Central memory CD4-positive, alpha-beta T cell (primary cell): ENCODE measurements around the gene TNFSF13.

ENCODE experiments used
- DNase-seq: peaks from one replicate; pipeline ENCODE4 v3.0.0; 2022

TNFSF13 gene

DNA sequence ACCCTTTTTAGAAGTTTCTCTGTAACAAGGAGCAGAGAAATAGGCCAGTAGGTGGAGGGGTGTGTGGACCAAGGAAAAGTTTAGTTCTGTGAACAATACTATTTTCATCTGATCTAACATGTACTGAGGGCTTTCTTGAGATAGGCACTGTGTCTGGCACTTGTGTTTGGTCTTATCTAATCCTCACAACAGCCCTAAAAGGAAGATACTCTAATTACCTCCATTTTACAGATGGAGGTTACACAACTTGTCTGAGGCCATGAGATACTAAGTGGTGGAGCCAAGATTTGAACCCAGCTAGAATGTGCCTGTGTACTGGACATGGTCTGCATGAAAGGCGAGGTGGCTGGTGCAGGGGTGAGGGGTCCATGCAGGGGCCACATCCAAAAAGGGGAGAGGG lies 5.2 kb upstream of the TNFSF13 start:
- no peak for DNase-seq

DNA sequence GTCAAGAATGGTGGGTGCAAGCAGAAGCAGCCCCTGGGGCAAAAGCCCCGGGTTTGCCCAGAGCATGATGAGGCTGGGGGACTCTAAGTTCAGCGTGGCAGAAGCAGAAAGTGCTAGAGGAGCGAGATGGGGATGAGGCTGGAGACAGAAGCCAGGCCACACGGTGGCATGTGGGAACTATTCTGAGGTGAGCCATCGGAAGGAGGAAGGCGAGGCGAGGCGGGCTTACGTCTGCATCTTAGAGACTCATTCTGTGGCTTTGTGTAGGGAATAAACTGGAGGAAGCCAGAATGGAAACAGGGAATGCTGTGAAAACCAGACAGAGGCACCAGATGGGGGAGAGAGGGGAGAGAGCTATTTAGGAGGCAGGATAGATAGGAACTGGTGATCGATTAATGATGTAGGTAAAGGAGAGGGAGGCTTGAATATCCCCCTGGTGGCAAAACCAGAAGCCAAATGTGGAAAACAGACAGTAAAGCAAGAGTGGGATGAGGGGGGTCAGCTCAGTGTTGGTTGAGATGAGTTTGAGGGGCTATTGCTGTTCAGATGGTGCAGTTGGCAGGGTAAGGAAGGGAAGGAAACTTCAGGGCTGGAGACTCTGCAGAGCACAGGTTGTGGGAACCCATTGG lies 3.1 kb upstream of the TNFSF13 start:
- no peak for DNase-seq

DNA sequence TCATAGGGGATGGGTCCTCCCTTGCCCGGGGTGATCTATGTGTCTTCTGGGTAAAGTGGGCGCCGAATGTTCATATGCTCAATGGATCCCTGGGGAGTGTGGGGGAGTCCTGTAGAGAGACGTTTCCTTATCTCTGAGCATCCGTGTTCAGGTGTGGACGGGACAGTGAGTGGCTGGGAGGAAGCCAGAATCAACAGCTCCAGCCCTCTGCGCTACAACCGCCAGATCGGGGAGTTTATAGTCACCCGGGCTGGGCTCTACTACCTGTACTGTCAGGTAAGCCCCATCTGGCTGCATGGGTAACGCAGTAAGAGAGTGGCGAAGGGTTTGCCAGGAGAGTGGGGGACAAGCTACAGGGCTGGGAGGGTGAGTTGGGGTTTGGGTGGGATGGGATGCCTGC lies 1.9 kb upstream of the TNFSF13 start:
- DNase-seq, result no peak

DNA sequence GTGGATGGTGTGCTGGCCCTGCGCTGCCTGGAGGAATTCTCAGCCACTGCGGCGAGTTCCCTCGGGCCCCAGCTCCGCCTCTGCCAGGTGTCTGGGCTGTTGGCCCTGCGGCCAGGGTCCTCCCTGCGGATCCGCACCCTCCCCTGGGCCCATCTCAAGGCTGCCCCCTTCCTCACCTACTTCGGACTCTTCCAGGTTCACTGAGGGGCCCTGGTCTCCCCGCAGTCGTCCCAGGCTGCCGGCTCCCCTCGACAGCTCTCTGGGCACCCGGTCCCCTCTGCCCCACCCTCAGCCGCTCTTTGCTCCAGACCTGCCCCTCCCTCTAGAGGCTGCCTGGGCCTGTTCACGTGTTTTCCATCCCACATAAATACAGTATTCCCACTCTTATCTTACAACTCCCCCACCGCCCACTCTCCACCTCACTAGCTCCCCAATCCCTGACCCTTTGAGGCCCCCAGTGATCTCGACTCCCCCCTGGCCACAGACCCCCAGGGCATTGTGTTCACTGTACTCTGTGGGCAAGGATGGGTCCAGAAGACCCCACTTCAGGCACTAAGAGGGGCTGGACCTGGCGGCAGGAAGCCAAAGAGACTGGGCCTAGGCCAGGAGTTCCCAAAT lies 1.3 kb upstream of the TNFSF13 start:
- no peak for DNase-seq

DNA sequence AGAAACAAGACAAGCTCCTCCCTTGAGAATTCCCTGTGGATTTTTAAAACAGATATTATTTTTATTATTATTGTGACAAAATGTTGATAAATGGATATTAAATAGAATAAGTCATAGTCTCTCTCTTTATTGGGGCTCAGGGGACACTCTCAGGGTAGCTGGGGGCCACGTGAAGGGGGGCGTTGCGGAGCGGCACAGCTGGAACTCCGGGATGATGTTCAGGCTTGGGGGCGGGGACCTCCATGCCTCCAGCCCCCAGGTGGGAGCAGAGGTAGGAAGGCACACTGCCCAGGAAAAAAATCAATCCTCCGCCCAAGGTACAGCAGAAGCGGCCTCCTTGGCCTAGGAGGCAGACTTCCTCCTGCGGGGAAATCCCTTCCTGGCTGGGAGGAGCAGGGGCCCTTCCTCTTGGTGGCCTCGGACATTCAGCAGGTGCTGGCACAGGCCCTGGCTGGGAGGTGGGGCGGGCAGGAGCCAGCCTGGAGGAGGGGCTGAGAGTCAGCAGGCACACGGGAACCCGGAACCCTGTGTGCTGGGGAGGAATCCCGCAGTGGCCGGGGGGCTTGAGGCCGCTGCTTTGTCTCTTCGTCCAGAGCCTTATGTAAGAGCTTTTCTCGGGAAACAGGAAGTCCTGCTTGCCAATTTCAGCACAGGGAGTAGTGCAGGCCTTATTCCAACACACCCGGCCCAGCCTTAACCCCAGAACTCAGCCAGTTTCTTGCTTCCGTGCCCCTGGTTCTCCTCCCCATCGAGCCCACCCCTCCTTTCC lies 591 bp upstream of the TNFSF13 start:
- no peak for DNase-seq

DNA sequence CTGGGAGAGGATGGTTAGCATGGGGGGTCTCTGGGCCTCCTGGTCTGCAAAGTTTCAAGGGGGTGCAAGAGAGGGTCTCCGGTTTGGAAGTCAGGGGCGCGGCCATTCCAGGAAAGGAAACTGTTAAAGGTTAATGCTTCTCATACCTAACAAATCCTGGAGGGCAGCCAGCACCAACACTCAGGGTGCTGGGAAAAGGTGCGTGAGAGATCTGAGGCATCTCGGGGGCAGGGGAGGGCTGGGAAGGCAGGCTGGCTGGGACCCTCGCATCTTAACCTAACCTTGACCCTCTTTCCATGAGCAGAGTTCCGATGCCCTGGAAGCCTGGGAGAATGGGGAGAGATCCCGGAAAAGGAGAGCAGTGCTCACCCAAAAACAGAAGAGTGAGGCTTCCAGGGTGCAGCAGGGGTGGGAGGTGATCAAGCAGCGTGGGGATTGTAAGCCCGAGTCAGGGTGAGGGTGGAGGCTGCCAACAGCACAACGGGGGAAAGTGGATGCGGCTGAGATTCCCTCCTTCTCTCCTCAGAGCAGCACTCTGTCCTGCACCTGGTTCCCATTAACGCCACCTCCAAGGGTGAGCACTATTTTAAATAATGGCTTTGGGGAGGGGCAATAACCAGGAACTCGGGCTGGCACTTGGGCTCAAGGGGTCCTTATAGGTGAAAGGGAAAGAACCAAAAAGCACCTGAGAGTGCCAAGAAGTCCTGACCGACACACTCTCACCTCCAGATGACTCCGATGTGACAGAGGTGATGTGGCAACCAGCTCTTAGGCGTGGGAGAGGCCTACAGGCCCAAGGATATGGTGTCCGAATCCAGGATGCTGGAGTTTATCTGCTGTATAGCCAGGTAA lies 996 bp downstream of the TNFSF13 start:
- DNase-seq, result no peak

DNA sequence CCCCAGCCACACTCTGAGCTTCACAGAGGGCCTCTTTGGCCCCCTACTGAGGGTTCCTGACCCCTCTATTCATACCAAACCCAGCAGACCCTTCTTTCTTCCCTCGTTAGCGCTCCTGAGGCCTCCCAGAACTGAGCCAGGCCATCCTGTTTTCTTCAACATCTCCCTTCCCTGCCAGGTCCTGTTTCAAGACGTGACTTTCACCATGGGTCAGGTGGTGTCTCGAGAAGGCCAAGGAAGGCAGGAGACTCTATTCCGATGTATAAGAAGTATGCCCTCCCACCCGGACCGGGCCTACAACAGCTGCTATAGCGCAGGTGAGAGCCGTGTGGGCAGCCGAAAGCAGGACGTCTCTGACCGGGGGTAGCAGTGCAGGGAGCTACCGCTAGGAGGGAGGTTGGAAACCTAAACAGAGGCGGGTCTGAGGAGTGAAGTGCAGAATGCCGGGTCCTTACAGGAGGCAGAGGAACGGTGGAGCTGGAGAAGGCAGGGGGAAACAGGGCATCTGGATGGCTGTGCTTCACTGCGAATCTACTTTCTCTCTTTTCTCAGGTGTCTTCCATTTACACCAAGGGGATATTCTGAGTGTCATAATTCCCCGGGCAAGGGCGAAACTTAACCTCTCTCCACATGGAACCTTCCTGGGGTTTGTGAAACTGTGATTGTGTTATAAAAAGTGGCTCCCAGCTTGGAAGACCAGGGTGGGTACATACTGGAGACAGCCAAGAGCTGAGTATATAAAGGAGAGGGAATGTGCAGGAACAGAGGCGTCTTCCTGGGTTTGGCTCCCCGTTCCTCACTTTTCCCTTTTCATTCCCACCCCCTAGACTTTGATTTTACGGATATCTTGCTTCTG lies 1.9 kb downstream of the TNFSF13 start:
- DNase-seq, result no peak

DNA sequence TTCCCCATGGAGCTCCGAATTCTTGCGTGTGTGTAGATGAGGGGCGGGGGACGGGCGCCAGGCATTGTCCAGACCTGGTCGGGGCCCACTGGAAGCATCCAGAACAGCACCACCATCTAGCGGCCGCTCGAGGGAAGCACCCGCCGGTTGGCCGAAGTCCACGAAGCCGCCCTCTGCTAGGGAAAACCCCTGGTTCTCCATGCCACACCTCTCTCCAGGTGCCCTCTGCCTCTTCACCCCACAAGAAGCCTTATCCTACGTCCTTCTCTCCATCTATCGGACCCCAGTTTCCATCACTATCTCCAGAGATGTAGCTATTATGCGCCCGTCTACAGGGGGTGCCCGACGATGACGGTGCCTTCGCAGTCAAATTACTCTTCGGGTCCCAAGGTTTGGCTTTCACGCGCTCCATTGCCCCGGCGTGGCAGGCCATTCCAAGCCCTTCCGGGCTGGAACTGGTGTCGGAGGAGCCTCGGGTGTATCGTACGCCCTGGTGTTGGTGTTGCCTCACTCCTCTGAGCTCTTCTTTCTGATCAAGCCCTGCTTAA lies 2.6 kb downstream of the TNFSF13 start:
- peak; percentile 81 for DNase-seq

DNA sequence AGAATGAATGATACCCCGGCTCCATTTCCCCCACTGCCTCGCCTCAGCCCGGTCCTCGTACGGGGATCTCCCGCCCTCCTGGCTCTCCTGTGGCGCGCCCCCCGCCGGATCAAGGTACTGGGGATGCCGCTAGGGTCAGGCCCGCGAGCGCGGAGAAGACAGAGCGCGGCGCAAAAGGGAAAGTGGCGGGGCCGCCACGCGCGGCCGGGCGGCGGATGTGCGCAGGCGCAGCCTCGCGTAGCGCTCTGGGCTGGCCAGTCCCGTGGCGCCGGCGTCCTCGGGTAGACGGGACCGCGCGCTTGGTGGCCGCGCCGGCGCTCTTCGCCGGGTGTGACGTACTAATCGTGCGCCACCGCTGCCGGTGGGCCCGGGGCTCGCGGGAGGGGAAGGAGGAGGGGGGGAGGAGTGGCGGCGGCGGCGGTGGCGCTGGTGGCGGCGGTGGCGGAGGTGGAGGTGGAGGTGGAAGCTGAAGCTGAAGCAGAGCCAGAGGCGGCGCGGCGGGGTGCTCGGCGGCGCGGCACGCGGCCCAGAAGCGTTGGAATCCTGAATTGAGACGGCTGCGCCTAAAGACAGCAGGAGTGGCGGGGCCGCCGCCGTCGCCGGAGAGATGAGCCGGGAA lies 3.1 kb downstream of the TNFSF13 start, which contains the start of gene SENP3:
SENP3 (plus strand) TSS at position 331 of the 619 bp plus-strand sequence. CDS start 1,158 bp downstream, outside the sequence.
- peak; percentile 91 for DNase-seq

DNA sequence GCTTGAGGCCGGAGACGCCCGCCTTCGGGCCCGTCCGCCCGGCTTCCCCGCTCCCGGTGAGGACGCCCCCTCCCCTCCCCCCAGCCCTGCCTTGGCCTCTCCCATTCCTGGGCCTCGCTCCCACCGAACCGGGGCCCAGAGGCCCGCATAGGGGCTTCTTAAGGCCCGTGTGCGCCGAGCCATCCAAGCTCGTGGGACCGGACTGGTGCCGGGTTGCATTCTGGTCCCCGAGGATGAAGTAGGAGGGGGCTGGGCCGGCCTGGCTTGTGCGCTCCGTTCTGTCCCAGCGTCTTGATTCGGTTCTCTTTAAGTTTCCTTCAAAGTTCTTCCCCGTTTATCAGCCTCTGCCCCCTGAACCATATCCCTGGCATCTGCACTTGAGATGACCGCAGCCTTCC lies 3.7 kb downstream of the TNFSF13 start:
- DNase-seq, result no peak

DNA sequence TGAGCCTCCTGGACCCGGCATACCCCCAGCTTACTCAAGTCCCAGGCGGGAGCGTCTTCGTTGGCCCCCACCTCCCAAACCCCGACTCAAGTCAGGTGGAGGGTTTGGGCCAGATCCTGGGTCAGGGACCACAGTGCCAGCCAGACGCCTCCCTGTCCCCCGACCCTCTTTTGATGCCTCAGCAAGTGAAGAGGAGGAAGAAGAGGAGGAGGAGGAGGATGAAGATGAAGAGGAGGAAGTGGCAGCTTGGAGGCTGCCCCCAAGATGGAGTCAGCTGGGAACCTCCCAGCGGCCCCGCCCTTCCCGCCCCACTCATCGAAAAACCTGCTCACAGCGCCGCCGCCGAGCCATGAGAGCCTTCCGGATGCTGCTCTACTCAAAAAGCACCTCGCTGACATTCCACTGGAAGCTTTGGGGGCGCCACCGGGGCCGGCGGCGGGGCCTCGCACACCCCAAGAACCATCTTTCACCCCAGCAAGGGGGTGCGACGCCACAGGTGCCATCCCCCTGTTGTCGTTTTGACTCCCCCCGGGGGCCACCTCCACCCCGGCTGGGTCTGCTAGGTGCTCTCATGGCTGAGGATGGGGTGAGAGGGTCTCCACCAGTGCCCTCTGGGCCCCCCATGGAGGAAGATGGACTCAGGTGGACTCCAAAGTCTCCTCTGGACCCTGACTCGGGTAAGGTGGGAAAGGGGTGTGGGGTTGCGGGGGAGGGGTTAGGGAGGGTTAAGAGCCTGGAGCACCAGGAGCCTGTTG lies 4.7 kb downstream of the TNFSF13 start:
- no peak for DNase-seq

DNA sequence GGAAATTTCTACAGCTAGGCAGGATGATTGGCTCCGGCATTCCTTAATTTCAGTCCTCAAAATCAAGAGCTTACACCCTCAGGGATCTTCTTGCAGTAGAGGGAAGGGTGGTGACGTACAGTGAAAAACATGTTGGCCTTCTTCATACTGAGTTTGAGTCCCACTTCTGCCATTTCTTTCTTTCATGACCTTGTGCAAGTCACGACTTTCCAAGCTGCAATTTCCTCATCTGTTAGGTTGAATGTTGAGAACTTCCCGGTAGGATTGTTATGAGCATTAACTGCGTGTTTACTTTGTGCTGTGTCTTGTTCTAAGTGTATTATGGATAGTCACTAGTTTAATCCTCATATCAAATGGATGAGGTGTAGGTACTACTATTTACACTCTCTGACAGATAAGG lies 11.0 kb downstream of the TNFSF13 start:
- DNase-seq, result no peak

DNA sequence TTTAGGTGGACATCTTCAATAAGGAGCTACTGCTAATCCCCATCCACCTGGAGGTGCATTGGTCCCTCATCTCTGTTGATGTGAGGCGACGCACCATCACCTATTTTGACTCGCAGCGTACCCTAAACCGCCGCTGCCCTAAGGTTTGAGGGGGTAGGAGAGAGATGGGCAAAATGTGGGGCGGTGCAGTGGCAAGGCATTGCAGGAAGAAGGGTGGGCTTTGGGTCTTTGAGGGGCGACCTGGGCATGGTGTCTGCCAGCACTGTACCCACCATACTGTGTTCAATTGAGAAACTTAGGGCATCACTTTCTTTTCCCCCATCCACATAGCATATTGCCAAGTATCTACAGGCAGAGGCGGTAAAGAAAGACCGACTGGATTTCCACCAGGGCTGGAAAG lies 11.8 kb downstream of the TNFSF13 start:
- DNase-seq, result no peak

DNA sequence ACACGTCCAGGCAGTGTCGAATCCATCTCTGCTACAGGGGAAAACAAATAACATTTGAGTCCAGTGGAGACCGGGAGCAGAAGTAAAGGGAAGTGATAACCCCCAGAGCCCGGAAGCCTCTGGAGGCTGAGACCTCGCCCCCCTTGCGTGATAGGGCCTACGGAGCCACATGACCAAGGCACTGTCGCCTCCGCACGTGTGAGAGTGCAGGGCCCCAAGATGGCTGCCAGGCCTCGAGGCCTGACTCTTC lies 13.7 kb downstream of the TNFSF13 start:
- DNase-seq, result no peak

DNA sequence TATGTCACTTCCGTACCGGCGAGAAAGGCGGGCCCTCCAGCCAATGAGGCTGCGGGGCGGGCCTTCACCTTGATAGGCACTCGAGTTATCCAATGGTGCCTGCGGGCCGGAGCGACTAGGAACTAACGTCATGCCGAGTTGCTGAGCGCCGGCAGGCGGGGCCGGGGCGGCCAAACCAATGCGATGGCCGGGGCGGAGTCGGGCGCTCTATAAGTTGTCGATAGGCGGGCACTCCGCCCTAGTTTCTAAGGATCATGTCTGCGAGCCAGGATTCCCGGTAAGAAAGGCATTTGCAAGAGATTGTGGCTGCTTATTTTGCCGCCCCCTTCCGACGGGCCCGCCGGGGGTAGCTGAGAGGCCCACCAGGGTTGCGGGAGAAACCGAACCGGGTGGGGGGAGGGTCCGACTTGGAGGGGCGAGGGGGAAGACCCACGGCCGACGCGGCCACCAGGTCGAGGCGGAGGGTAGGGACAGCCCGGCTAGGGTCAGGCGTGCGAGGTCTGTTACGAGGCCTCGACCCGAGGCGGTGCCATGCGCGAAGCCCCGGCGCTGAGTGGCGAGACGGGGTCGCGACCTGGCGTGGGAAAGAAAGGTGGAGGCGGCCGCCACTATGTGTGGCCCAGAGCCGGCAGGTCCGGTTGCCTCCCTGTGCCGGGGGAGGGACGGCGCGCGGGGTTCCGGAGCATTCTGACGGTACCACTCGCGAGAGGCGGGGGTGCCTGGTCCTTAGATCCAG lies 14.2 kb downstream of the TNFSF13 start:
- DNase-seq, result peak; percentile 100

DNA sequence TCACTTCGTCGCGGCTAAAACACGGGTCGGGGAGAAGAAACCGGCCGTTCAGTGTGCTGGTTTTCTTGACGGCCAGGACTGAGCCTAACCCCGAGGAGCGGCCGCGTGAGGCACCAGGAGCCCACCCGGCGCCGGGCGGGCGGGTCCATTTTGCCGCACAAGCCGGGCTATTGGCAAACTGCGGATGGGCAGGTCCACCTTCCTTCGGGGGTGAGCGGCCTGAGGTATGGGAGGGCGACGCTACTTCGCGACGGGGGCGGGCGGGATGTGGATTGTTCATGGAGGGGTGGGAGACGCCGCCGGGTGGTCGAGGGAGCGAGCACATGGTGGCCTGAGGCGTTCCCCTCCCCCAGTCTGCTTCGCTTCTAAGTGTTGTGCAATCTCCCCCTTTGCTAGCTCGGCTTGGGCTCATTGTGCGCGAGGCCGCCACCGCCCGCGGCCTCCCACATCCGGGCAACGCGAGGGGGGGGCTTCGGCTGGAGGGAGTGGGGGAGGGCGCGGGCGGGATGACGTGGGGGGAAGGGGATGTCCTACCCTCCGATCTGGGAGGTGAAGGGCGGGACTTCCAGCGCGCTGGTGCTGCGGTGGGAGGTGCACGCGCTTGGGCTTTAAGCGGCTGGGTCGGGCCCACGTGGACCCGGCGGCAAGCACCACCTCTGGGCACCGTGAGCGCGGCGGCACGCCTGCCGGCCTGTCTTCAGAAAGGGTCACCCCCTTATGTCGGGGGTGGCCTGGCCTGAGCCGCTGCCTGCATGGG lies 15.0 kb downstream of the TNFSF13 start:
- DNase-seq, result peak; percentile 89

DNA sequence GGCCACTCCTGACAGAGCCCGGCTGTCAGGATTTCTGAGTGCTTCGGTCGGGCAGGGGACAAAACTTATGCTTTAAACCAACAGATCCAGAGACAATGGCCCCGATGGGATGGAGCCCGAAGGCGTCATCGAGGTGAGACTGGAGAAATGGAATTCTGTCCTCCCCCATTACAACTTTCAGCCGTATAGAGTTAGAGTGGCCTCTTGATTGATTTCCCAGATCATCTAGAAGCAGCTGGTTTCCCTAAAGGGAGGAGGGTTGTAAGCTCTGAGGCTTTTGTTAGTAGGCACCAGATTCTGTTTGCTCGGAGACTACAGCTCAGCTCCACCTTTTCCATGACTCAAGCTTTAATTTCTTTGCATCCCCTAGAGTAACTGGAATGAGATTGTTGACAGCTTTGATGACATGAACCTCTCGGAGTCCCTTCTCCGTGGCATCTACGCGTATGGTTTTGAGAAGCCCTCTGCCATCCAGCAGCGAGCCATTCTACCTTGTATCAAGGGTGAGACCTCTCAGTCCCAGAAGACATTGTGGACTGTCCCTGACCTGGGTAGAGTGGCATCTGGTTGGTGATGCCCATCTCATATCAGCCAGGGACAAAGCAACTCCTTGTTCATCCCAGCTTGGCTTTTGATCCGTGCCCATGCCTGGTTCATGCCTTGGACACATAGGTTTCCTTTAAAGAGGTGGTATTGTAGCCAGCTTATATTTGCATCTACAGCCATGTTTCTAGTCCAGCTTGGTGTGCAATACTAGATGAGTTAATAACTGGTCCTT lies 15.8 kb downstream of the TNFSF13 start:
- DNase-seq, result no peak

DNA sequence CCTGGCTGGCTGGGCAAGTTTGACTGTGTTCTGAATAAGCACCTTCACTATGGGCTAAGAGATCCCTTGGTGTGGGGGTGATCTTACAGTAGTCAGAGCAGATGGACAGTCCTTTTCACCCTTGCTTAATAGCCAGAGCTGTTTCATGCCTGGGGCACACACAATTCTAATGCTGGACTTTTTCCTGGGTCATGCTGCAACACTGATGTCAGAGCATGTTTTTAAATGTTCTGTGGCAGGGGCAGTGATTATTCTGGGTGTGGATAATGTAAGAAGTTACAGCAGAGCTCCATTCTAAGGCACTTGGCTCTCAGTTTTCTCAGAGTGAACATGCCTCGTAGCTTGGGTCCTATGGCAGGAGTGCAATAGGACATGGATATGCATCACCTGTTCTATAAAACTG lies 16.9 kb downstream of the TNFSF13 start:
- no peak for DNase-seq

DNA sequence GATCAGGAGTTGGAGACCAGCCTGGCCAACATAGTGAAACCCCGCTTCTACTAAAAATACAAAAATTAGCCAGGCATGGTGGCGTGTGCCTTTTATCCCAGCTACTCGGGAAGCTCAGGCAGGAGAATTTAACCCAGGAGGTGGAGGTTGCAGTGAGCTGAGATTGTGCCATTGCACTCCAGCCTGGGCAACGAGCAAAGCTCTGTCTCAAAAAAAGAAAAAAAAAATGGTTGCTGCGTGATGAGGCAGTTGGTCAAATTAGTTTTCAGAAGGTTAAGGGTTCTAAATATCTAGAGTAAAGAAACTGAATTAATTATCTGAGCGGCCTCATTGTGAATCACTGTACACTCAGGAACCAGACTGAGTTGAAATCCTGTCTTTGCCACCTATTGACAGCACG lies 17.4 kb downstream of the TNFSF13 start:
- DNase-seq, result no peak
